CD4-positive, alpha-beta T cell treated with Interleukin-17A for 4 hours (primary cell): ENCODE data around the gene DHX35.

Experiments
- DNase-seq: peaks from one replicate; pipeline ENCODE4 v3.0.0-alpha.2; 2020; ENCODE audit warnings: mixed read lengths

Gene DHX35

DNA sequence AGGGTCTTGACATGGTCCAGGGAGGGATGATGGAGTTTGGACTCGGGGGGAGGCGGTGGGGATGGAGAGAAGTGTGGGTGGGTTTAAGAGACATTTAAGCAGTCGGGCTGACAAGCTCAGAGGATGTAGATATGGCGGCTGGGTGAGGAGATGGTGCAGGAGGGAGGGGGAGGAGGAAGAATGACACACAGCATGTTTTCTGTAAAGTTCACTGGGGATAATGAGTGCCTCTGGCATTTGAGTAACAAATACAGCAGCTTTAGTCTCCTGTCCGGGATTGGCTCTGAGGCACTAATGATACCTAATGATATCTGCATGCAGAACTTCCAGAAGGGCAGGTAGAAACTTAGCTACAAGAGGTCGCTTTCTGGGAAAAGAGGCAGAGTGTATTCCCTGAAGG is 107.8 kb downstream of the DHX35 start:
- no peak for DNase-seq

DNA sequence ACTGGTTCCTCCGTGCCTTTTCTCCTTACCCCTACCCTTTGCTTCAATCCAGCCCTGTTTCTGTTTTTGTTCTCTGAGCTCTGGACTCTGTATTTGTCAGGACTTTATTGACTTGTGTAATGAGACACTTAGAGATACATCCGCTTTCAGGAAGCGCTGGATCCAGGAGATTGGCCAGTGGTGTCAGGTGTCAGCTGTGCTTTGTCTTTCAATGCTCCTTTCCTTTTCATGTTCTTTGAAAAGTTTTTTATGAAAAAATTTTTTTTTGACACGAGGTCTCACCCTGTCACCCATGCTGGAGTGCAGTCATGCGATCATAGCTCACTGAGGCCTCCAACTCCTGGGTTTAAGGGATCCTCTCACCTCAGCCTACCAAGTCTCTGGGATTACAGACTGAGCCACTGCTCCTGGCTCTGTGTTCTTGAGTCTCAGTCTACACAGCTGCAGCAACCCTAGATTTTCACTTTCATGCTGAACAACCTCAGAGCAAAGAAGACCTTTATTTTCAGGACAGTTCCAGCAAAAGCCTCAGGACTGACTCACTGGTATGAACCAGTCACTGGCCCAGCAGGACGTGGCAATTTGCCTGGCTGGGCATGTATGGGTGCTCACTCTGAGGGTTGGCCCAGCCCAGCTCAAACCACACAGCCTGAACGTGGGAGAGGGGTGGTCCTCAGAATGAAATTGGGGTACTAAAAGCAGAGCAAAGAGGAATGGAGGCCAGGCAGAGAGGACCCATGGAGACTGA is 108.5 kb downstream of the DHX35 start:
- DNase-seq = no peak

DNA sequence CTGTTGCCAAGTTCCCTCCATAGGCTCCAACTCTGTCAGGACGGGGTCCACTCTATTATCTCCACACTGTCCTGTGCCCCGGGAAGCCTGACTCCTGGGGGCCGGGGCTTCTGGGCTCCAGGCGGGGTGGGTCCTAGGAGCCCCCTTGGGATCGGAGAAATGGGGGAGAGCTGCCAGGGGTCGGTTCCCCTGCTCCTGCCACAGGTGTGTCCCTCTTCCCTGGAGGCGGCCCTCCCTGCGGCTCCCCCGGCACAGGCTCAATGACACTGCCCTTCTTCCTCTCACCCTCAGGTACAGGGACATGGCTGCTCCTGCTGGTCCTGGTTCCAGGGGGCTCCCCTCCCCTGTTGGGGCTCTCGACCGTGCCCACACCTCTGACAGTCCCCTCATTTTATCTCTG is 110.0 kb downstream of the DHX35 start:
- no peak for DNase-seq

DNA sequence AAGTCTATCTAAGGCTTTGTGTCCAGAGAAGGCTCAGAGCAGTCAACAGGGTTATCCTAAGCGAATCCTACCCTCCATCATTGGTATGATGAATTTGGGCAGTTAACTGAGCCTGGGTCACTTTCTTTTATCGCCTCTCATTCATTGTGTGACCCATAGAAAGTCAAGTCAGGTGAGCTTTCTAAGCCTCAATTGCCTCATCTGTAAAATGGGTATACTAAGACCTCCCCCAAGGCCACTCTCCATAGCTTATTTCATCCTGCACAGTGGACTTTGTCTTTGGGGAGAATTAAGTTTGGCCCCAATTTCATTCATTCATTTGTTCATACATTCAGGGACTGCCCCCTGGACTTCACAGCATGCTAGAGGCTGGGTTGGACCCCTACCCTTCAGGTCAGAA is 110.5 kb downstream of the DHX35 start:
- no peak for DNase-seq

DNA sequence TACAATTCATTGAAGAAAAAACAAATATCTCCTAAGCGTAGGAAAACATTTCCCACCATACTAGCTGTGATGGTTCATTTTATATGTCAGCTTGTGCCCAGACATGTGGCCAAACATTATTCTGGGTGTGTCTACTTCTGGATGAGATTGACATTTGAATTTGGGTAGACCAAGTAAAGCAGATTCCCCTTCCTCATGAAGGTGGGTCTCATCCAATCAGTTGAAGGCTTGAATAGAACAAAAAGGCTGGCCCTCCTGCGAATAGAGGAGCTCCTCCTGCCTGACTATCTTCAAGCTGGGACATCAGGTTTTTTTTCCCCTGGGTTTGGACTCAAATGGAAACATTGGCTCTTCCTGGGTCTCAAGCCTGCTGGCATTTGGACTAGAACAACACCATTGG is 113.6 kb downstream of the DHX35 start:
- DNase-seq = no peak

DNA sequence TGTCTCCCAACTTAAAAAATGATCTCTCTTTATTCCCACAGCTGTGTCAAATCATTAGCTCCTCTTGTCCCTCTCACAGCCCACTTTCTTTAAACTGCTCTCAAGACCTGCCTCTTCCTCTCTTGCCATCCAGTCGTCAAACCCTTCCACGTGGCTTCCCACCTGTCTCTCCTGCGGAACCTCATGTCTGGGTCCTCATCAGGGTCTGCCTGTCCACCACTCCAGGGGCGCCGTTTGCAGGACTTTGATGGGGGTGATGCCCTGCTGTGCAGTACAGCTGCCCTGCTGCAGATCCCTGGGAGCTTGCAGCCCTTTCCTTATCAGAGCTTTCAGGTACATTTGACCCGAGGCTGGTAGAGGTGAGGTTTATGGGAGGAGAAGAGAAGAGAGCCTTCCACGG is 114.8 kb downstream of the DHX35 start:
- no peak for DNase-seq

DNA sequence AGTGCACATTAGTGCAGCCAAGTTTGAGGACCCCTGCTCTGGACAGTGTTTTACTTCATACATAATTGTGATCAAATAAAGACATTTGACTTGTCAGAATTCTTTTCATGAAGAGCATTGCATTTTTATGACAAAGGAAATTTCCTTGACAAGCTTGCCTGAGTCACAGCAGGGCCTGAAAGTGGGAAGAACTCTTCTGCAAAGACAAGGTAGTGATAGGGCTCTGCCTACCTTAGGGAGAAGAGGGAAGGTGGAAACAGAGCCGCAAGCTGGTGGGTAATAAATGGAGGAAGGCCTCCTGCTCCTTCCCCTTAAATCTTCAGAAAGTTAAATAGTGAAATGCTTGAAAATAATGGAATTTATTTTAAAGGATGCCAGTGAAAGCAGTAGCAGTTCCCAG is 118.2 kb downstream of the DHX35 start:
- no peak for DNase-seq

DNA sequence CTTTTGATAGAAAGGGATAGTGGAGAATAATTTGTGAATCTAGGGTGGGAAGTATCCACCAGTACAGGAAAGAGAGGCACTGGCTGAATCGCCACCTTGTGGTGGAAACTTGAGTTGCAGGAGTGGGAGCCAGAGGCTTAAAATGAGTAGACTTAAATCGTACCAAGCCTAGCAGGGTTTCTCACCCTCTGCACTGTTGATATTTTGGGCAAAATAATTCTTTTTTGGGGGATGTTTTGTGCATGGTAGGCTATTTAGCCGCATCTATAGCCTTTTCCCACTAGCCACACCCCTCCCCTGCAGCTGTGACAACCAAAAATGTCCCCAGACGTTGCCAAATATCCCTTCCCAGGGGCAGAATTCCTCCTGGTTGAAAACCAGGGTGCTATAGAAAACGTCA is 119.1 kb downstream of the DHX35 start:
- peak; percentile 86 for DNase-seq

DNA sequence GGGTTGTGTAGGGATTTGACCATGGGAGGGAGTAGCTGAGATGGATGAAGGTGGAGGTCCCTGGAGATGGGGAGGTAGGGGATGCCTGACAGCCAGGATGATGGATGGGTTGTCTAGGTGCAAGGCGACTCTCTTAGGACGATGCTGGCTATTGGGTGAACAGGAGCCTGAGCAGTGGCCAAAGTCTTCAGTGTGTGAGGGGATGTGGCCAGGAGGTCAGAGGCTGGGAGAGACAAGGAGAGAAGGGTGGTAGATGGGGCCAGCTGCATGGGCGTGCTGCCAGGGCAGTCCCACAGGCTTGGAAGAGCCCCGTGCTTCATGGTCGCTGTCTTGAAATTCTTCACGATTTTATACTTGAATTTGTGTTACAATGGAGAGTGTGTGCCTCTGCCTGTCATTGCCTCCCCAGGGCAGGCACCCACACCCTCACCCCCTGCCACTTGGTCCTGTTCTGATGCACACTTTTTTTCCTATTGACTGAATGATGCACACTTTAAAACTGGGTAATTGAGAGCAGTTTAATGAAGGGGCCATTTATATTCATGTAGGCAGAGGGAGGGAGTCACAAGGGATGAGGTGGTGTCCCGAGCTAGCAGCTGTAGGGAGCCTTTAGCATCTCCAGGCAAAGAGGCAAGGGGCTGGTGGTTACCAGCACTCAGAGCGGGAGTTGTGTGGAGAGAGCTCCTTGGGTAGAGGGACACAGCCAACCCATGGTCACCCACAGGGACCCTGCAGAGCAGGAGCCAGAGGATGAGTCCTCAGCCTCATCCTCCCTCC is 120.7 kb downstream of the DHX35 start:
- no peak for DNase-seq

DNA sequence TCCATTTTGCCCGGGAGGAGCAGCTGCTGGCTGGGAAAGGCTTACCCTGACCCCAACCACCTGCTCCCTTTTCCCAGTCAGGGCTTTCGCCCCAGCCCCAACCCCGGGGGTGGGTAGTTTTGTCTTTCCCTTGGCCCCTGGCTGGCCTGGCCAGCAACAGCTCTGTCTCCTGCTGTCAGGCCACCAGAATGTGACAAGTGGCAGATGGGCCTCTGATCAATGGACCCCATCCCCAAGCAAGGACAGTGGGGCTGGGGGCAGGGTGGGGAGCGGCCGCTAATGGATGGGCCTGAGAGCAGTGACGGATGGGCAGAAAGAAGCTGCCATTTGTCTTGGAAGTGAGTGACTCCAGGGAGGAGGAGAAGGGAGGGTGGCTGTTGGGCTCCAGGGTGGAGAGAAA is 121.6 kb downstream of the DHX35 start:
- DNase-seq = no peak

DNA sequence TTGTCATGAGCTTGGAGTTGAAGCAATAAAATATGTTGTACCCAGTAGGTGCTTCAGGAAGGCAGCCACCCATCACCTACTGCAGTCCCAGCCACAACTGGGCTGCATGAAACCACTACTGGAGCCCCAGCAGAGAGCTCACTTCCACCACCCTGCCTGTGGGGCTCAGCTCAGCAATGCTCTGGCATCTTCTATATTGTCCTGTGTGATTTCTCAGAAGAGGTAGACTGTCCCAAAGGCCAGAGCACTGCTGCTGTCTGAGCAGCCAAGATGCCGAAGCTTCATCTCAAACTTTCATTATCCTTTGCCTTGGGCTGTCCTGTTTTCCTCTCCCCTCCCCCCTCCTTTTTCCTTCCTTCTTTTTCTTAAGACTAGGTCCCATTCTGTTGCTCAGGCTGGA is 126.9 kb downstream of the DHX35 start:
- no peak for DNase-seq
